GM19351 (cell line): ENCODE results near the gene MAGIX.
A peak's percentile ranks its signal among the peaks of the same experiment; 100 is the strongest.
"Not testable (repeated sequence)": the region's sequence is repeated elsewhere in the genome, so short reads cannot be mapped to it uniquely, and the experiment has no call there.

Experiments used
- ATAC-seq: cut with Tn5 transposase; IDR thresholded peaks from one replicate; pipeline ENCODE4 v1.9.1; 2021; ENCODE audit warnings: mild to moderate bottlenecking, moderate library complexity; ENCODE audit not compliant: unreplicated experiment

Gene MAGIX

GRCh38 chrX:49162620-49163019 is at the start of gene MAGIX:
MAGIX (plus strand) TSS chrX:49162758; CDS start chrX:49162890, 132 bp downstream.
- ATAC-seq, result no peak

GRCh38 chrX:49116076-49116475 is 46.5 kb upstream of the MAGIX start:
- ATAC-seq, result no peak

GRCh38 chrX:49116716-49117115 is 45.8 kb upstream of the MAGIX start:
- ATAC-seq, result no peak

GRCh38 chrX:49117581-49117980 is 45.0 kb upstream of the MAGIX start:
- no peak for ATAC-seq

GRCh38 chrX:49120091-49120490 is 42.5 kb upstream of the MAGIX start:
- ATAC-seq, result no peak

GRCh38 chrX:49122499-49122898 is 40.1 kb upstream of the MAGIX start:
- no peak for ATAC-seq

- not testable (repeated sequence) for ATAC-seq
Observed at GRCh38 chrX:49127742-49128258, 34.8 kb upstream of the MAGIX start.

GRCh38 chrX:49129427-49129826 is 33.1 kb upstream of the MAGIX start:
- no peak for ATAC-seq

- not testable (repeated sequence) for ATAC-seq
Observed at GRCh38 chrX:49132275-49132674, 30.3 kb upstream of the MAGIX start.

- no peak for ATAC-seq
Observed at GRCh38 chrX:49133759-49134158, 28.8 kb upstream of the MAGIX start.

- ATAC-seq, result no peak
Observed at GRCh38 chrX:49137492-49137891, 25.1 kb upstream of the MAGIX start.

GRCh38 chrX:49139713-49140112 is 22.8 kb upstream of the MAGIX start:
- no peak for ATAC-seq

GRCh38 chrX:49142264-49142663 is 20.3 kb upstream of the MAGIX start:
- not testable (repeated sequence) for ATAC-seq

GRCh38 chrX:49143154-49143553 is 19.4 kb upstream of the MAGIX start:
- not testable (repeated sequence) for ATAC-seq

- ATAC-seq, result no peak
Observed at GRCh38 chrX:49147282-49147681, 15.3 kb upstream of the MAGIX start.

- no peak for ATAC-seq
Observed at GRCh38 chrX:49147936-49148335, 14.6 kb upstream of the MAGIX start.

- ATAC-seq, result not testable (repeated sequence)
Observed at GRCh38 chrX:49148390-49149100, 14.0 kb upstream of the MAGIX start.

GRCh38 chrX:49149291-49149690 is 13.3 kb upstream of the MAGIX start:
- ATAC-seq, result not testable (repeated sequence)

GRCh38 chrX:49153467-49153866 is 9.1 kb upstream of the MAGIX start:
- no peak for ATAC-seq

- ATAC-seq, result peak; percentile 6
Observed at GRCh38 chrX:49155243-49155899, 7.2 kb upstream of the MAGIX start.

- ATAC-seq, result peak; percentile 85
Observed at GRCh38 chrX:49155900-49156837, 6.4 kb upstream of the MAGIX start.
